COR-L47 (cell line): ENCODE results near the gene TCERG1L.
"Not testable (repeated sequence)": the region's sequence is repeated elsewhere in the genome, so short reads cannot be mapped to it uniquely, and the experiment has no call there.

Experiments
- DNase-seq: peaks from one replicate; lab custom pipeline; 2025; lab: John Stamatoyannopoulos, UW

Gene TCERG1L

DNA sequence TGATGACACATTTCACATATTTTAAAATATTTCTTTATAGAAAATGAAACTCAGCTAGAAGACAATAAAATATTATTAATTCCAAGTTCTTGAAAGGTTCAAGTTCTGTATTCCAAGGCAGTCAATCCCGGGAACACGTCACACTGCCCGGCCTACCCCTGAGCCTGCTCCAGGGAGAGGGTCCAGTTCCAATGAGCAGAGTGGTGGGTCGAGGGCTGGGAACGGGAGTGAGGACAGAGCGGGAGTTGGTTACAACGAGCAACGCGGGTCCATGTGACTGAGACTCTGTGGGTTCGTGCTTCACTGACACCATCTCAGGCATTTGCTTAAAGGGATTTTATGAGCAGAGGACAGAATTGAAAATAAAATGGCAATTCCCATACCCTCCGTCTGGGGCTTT lies 209.4 kb downstream of the TCERG1L start:
- DNase-seq = no peak

DNA sequence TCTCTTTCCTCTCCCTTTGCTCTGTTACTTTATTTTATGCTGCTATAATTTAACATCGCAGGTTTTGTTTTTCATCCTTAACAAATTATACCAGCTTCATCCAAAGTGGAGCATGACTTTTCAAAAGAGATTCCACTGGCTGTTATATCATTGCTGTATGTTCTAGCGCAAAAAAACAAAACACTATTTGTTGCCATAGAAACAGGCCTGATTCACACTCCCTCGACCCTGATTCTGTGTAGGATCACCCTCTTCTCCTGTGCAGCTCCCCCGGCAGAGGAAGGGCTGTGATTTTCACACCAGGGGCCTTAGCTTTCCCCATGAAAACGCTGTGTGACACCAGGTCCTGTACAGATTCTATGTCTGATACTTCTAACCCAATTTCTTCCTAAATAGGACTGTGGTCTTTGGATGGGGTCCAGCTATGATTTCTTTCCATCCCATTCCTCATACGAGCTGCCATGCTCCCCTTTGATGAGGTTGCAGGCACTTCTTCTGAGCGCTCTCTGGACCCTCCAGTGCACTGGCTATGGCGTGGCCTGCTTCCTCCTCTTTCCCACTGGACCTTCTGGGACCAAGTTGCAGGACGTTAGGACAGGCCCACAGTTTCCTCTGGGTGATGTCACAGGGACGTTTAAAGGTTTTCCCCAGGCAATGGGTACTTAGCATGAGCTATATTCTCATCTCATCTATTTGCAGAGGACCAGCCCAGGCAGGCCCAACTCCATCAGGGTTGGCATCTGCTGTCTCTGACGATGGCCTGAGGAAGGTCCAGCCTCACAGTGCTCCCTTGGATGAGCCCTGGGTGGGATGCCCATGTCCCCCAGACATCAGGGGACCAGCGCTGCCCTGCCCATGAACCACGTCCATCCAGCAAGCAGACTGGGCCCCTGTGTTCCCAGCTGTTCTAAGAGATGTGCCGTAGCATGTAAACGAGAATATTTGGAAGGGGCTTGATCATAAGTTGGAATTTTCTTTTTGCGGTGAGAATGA lies 210.8 kb downstream of the TCERG1L start:
- DNase-seq = not testable (repeated sequence)

DNA sequence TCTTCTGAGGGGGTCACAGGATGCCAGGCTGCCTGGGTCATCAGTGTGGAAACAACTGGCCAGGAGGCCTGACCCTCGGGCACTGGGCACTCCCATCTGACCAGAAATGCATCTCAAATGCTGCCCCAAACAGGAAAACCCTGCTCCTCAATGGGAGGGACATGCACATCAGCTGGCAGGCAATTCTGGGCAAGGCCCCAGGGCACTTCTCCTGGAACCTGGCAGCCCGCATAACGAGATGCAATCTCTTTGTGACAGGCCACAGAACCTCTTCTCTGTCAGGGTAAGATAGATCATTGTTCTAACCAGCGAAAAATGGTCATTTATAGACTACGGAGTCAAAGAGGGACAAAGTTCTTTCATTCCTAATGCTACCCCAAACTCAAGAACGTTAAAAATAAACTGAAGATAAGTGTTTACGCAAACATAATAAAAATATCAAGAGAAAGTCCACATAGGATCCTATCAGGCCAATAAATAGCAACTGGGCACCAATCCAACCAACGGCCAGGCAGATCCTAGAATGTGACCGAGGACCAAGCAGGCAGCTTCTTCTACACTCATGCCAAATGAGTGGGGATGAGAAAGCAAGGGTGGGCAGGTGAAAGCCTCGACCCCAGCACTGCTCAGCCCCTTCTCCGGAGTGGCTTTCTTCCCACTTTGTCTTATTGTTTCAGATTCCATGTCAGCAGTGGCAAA lies 212.3 kb downstream of the TCERG1L start:
- no peak for DNase-seq

DNA sequence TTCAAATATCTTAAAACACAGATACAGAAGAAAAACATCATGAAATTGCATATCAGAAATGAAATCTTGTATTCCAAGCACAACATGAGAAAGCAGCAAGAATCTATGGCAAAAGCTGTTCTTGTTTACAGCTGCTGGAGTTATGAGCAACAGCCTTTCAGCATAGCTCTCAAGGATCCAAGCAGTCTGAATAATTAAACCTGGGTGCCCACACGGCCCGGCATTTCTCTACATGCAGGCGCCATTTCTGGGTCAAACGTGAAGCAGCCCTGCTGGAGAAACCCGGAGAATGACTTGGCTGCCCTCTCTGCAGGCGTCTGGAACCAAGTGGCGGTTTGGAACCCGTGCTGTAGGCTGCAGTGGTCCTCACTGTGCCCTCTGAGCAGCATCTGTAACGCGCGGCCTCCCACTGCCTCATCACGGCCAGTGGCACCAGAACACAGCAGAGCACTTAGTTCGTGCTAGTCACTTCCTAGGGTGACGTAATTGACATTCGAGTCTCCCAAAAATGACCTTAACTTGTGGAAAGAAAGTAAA lies 213.0 kb downstream of the TCERG1L start:
- no peak for DNase-seq

DNA sequence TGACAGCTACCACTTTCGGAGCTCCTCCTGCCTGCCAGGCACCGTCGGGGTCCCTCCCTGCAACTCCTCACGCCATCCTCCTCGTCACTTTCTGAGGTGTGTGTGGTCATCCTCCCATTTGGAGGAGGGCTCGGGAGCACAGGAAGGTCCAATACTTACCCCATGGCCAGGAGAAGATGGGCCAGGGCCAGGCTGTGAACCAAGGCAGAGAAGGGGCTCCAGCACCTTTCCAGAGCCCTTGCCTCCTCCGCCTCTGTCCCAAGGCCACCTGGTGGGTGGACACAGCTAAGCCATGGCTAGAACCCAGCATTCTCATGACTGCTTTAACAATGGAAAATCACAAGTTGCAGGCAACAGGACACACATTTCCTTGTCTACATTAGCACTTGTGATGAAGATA lies 215.5 kb downstream of the TCERG1L start:
- no peak for DNase-seq

DNA sequence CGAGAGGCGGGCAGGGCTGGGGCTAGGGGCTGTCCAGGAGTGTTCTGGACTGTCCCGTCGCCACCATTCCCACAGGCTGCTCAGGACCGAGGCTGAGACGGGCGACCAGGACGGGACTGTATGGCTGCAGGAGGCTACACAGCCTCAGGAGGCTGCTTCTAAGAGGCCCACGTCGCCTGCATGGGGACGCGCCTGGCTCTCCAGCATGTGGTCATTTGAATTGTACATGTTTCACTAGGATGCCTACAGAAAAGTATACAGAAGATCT lies 216.3 kb downstream of the TCERG1L start:
- no peak for DNase-seq

DNA sequence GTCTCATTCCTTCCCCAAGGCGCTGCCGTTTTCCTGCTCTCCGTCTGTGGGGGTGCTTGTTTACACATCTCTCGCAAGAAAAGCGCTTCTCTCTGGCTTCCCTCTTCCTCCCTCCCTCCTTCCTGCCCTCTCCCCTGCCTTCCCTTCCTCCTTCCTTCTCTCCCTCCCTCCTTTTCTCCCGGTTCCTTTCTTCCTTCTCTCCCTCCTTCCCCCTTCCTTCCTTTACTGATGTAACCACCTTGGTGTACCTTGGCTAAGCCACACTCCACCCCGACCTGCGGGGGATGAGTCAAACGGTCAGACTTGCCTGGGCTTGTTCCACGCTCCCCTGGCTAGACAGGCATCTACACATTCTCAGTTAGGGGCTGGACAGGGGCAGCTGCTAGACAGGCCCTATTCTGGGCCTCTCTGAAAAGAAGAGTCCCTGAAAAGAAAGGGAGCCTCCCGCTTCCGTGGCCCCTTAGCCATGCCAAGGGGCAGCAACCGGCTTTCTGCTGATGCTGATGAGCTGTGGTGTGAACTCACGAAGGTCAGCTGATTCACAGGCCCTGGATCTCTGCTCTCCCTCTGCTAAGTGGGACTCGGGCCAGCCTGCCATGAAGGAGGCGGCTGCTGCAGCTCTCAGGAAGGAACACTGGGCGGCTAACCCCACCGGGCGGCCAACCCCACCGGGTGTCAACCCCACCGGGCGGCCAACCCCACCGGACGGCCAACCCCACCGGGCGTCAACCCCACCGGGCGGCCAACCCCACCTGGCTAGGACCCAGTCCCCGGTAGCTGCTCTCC lies 216.8 kb downstream of the TCERG1L start:
- DNase-seq = no peak

DNA sequence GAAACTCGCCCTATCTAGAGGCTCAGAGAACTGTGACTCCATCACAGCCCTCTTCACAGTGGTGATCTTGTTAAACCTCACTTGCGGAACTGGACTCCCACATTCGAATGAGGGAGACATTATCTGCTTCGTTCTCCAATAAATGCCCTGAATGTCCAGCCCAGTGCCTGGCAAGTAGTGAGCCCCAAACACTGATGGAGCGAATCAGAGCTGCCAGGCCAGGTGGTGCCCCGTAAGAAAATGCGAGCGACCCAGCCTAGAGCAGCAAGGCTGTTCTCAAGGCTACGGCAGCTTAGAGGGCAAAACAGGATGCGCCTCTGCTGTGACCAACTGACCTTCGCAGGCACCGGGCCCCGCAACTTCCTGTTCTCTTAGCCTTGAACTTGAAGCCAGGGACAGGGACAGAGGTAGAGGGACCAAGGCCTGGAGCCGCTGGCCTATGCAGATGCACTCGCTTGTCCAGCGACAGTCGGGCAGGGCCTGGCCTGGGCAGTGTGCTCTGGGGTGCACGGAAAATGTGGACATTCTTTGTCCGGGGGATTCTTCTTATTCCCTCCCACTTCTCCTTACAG lies 217.6 kb downstream of the TCERG1L start:
- no peak for DNase-seq

DNA sequence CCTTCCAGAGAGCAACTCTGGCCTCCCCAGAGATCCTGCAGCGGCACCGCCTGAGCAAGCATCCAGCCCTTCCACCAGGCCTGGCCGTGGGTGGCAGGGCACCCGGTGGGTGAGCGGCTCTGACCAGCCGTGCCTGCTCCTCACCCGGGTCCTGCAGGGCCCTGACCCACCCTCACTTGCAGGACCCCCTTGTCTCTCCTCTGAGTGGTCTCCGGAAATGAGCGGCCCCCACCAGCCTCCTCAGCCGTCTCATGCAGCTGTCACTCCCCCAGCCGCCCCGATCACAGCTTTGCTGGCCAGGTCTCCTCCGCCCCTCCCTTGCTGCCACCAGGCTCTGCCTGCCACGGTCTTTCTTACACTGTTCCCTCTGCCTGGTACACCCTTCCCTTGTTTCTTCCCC lies 218.2 kb downstream of the TCERG1L start:
- no peak for DNase-seq

DNA sequence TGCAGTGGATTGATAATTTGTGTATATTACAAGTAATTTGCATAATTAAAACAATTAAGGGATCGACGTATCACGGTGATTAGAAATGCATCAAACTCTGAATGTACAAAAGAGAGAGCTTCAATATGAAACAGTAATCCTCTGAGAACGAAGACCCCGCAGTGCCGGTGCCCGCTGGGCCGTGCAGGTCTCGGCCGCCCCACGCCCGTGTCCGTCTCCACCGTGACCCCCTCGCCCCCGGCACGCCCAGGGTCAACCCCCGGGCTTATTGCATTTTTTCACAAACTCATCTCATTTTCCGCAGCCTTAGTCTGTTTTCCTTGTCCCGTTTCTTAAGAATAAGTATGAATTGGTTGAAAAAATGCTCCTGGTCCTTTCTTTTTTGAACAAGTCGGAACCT lies 218.6 kb downstream of the TCERG1L start:
- no peak for DNase-seq

DNA sequence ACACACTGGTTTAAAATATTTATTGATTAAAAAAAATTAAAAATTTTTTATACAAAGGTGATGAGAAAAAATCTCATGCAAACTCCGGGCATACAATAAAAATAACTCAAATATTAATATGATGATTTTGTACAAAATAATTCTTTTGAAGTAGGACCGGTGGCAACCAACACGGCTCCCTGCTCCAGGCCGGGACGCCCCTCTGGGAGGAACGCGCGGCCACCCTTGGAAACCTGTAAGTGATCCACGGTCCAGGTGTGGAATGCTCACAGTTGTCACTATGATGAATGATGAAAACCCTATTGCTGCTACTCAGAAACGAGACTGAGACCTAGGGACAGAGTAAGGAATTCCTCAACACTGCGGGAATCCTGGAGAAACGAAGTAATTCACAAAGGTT lies 219.1 kb downstream of the TCERG1L start:
- DNase-seq = no peak

DNA sequence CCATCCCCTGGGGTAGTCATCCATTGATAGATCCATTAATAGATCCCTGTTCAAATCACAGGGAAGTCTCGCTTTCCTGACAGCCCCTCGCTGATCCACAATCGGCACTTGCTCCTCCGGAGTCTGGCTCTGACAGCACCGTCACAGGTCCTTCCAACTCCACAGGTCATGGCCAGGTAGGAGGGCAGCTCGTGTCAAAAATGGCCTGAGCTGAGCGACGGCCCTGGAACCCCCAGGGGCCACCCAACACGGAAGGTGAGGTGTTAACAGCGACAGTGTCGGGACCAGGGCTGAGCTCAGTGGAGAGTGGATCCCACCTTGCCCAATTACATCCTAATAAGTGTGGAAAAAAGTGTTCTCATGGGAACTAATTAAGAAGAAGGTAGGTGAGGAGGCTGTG lies 219.8 kb downstream of the TCERG1L start:
- no peak for DNase-seq

DNA sequence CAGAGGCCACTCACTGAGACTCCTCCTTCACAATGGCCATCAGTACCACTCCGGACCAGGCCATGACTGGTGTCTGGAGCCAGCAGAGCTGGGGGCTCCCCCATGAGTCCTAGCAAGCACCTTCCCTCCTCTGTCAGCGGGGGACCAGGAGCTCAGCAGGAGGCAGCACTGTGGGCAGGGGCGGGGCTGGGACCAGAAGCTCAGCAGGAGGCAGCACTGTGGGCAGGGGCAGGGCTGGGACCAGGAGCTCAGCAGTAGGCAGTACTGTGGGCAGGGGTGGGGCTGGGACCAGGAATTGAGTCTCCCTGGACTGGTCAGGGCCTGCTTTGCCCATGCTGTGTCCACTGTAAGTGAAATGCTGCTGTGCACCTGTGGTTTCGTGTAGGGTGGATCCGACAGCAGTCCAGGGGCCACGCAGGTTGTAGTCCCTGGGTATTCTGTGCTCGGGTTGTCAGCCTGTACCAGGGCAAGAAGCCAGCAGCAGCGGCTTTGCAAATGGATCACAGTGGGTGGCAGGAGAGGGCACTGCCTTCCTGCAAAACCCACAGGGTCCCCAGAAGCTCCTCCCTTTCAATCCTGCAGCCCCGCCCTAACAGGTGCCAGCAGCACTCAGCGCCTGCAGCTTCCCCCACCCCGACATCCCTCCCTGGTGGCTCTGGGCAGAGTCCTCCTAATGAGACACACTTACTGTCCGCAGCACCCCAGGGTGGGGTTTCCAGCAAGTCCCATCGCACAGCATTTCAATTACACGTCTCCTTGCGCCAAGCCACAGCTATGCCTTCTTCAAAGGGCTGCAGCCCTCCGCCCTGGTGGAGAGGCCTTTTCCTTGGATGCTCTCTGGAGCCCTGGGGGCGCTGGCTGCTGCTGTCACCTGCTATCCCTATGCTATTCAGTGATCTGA lies 220.5 kb downstream of the TCERG1L start:
- DNase-seq = peak; percentile 74

DNA sequence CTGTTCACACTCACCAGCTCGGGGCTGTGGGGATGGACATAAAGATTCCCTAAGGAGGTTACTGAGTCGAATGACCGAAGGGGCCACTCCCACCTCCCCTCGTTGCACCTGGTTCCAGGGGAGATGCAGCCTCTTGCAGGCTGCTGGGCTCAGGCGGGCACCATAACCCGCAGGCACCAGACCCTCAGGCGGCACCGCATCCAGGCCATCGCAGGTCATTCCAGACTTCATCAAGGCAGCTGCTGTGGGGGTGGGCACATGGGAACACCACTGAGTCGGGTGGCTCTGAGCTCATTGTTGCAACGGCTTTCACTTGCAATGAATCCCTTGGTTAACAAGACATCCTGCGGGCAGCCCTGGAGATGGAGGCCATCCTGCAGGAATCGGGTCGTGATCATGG lies 221.7 kb downstream of the TCERG1L start:
- DNase-seq = no peak

DNA sequence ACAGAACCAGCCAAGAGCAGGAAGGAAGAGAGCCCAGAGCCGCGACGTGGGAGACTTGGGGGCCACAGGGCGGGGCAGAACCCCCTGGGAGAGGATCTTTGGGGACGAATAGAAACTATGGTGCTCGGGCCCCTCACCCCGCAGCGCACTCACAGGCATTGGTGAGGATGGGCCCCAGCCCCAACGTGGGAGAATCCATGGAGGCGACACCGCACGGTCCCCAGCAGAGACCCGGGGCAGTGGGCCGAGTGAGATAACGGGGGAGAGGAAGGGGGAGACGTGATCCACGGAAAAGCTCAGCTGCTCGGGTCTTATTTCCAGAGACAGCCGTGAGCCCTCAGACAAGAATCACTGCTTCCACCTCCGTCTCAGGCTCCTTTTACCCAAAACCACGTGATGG lies 222.4 kb downstream of the TCERG1L start:
- DNase-seq = no peak

DNA sequence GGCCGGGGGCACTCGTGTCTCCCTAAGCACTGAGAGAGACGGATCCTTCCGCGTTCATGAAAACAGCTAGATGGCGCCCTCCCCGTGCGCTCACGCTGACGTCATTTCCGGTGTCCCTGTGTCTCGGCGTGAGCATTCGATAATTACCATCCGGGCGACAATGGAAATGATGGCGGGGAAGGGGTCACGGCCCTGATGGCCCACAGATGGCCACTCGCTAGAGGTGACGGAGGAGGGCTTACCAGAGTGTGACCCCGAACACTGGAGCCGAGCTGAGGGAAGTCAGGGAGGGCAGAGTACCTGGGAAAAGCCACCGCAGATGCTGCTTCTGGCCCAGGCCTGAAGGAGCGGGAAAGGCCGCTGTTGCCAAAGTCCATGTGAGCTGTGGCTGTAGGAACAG lies 222.9 kb downstream of the TCERG1L start:
- DNase-seq = no peak

DNA sequence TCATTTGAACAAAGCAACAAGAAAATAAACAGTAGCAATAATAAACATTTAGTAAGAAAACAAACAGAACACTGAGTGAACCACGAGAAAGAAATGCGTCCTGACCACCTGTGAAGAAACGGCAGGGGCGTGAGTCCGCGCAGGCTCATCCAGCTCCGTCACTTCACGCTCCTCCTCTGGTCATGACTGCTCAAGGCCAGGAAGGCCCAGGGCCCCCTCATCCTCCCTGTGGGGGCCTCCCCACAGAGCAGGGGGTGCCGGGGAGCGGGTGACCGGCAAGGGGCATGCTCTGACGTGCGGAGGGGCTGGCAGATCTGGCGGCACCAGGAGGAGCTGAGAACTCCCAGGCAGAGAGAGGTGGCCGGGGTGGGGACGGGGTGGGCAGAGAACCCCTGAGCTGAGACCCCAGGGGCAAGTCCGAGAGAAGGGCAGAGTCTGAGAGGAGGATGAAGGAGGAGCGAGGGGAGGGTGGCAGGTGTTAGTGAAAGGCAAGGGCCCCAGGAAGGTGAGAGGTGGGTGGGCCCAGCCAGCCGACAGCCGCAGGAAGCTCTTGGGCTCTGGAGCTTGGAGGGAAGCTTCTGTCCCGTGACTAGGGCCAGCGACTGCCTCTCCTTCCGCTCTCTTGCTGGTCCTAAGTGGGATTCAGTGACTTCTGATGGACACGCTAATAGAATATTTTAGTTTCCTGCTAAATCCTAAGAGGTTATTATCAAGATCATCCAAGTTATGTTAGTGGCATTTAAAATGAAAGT lies 223.9 kb downstream of the TCERG1L start:
- DNase-seq = no peak

DNA sequence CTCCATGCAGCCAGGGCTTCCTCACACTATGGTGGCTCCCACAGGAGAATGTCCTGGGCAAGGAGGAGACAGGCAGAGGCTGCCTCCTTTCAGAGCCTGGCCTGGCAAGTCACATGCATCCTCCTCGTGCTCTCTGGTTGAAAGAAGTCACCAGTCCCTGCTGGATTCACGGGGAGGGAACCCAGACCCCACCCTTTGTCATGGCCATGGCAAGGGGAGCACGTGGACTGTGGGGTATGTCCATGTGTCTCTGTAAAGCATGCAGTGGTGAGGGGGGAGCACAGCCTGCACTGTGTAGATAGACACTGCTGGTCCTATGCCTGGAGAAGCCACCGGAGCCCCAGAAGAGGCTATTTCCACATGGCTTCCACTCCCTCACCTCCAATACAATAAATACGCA lies 225.0 kb downstream of the TCERG1L start:
- no peak for DNase-seq

DNA sequence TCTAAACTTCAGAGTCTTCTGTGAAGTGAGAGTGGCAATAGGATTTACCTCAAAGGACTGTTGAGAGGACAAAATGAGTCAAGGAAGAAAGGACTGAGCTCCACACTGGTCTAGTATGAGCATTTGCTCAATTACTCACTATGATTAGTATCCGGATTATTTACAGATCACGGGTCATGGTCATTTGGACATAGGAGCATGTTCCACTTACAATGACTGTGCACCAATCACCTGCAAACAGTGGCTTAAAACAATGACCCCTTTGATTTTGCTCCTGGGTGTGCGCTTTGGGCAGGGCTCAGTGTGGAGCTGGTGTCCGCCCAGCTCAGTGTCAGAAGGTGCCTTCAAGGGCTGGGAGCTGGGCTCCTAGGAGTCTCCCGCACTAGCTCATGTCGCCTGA lies 225.4 kb downstream of the TCERG1L start:
- no peak for DNase-seq

DNA sequence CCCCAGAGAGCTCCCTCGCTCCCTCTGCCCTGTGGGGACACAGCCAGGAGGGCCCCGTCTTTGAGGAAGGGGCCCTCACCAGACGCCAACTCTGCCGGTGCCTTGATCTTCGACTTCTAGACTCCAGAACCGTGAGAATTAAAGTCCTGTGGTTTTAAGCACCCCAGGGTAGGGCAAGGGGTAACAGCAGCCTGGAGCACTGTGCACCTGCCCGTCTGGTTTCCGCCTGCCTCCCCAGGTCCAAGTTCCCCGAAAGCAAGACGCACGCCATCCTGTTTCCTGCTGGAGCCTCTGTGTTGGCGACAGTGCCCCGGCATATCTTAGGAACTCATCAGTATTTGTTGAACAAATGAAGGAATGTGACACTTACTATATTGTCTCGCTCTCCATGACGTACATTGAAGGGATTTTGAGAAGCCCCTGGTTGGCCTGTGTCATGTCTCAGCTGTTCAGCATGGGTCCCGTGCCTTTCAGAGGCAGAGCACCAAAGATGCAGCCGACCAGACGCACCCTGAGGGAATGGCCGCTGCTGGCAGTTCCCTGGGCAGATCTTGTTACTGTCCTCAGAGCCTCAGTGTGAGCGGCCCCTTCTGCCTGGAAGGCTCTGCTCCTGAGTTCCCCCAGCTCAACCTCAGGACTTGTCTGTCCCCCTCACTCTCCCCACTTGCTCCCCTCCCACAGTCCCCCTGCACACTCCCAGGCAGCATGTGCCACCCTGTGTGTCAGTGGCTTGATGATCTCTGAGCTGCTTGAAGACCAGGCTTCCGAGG lies 226.2 kb downstream of the TCERG1L start:
- DNase-seq = no peak
